IMR-90 (cell line): ENCODE results near the gene UPB1.

Experiments used
- POLR2A ChIP-seq: IDR thresholded peaks from 2 replicates; pipeline ENCODE4 v1.6.1; 2012; ENCODE audit warnings: mild to moderate bottlenecking, low read depth, low read length
- TF ChIP-seq, protein P1 (sequence below): conservative IDR thresholded peaks from 2 replicates; pipeline ENCODE4 v1.5.1; 2012; ENCODE audit warnings: mild to moderate bottlenecking, low read depth, low read length, improper control_type of control experiment

DNA sequence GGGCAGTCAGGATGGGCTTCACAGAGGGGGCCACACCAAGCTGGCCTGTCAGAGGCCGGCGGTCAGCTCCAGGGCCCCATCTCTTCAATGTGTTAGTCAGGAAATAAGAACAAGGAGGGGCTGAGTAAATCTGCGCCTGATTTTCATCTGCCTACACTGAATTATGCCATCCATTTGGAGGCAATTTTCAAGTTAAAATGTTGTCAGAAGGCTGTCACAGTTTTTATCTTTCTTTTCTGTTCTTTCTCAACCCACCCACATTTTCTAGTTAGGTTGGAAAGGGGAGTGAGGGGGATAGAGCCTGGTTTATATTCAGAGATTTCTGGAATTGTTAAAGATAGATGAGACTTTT lies 48.9 kb upstream of the UPB1 start:
- TF ChIP-seq, protein P1, sequence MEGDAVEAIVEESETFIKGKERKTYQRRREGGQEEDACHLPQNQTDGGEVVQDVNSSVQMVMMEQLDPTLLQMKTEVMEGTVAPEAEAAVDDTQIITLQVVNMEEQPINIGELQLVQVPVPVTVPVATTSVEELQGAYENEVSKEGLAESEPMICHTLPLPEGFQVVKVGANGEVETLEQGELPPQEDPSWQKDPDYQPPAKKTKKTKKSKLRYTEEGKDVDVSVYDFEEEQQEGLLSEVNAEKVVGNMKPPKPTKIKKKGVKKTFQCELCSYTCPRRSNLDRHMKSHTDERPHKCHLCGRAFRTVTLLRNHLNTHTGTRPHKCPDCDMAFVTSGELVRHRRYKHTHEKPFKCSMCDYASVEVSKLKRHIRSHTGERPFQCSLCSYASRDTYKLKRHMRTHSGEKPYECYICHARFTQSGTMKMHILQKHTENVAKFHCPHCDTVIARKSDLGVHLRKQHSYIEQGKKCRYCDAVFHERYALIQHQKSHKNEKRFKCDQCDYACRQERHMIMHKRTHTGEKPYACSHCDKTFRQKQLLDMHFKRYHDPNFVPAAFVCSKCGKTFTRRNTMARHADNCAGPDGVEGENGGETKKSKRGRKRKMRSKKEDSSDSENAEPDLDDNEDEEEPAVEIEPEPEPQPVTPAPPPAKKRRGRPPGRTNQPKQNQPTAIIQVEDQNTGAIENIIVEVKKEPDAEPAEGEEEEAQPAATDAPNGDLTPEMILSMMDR = no peak
- no peak for TF ChIP-seq POLR2A
